ENCODE results near the gene FCER1G. TPM values are rescaled to one million over a fixed set of nuclear protein-coding genes. Genes with fewer than 3 reads are reported as not detected.

FCER1G gene
- total and polyA plus RNA-seq, 9 of the 15 experiments (the other 6 are each of a cell fraction or from before 2014, with no cell fraction given), result 0.15 to 0.69 (median 0.31) TPM; not detected in 2

GRCh38 chr1:161217831-161218230 is 2.7 kb downstream of the FCER1G start (continued):
- TF ChIP-seq, protein P1, sequence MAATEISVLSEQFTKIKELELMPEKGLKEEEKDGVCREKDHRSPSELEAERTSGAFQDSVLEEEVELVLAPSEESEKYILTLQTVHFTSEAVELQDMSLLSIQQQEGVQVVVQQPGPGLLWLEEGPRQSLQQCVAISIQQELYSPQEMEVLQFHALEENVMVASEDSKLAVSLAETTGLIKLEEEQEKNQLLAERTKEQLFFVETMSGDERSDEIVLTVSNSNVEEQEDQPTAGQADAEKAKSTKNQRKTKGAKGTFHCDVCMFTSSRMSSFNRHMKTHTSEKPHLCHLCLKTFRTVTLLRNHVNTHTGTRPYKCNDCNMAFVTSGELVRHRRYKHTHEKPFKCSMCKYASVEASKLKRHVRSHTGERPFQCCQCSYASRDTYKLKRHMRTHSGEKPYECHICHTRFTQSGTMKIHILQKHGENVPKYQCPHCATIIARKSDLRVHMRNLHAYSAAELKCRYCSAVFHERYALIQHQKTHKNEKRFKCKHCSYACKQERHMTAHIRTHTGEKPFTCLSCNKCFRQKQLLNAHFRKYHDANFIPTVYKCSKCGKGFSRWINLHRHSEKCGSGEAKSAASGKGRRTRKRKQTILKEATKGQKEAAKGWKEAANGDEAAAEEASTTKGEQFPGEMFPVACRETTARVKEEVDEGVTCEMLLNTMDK (IDR thresholded peaks at IDR 0.05; ENCODE audit: borderline replicate concordance, insufficient read depth, low read depth, low read length, poor library complexity, severe bottlenecking), result no peak
- TF ChIP-seq ZBTB7A (IDR thresholded peaks at IDR 0.05; ENCODE audit: borderline replicate concordance, control insufficient read depth, low read depth, low read length), result no peak
- no peak for TF ChIP-seq ELF4 (CRISPR knock-in tag; IDR thresholded peaks at IDR 0.05)
- TF ChIP-seq ARID4B (CRISPR knock-in tag; IDR thresholded peaks at IDR 0.05), result no peak
- TF ChIP-seq ZC3H4 (CRISPR knock-in tag; IDR thresholded peaks at IDR 0.05; ENCODE audit: borderline replicate concordance), result no peak
- no peak for TF ChIP-seq HDAC6 (IDR thresholded peaks at IDR 0.05; ENCODE audit: low read depth, low read length)
- no peak for TF ChIP-seq KLF6 (CRISPR knock-in tag; IDR thresholded peaks at IDR 0.05; ENCODE audit: borderline replicate concordance)
- TF ChIP-seq, protein P2, sequence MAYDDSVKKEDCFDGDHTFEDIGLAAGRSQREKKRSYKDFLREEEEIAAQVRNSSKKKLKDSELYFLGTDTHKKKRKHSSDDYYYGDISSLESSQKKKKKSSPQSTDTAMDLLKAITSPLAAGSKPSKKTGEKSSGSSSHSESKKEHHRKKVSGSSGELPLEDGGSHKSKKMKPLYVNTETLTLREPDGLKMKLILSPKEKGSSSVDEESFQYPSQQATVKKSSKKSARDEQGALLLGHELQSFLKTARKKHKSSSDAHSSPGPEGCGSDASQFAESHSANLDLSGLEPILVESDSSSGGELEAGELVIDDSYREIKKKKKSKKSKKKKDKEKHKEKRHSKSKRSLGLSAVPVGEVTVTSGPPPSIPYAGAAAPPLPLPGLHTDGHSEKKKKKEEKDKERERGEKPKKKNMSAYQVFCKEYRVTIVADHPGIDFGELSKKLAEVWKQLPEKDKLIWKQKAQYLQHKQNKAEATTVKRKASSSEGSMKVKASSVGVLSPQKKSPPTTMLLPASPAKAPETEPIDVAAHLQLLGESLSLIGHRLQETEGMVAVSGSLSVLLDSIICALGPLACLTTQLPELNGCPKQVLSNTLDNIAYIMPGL (CRISPR knock-in tag; IDR thresholded peaks at IDR 0.05), result no peak
- TF ChIP-seq, protein P3, sequence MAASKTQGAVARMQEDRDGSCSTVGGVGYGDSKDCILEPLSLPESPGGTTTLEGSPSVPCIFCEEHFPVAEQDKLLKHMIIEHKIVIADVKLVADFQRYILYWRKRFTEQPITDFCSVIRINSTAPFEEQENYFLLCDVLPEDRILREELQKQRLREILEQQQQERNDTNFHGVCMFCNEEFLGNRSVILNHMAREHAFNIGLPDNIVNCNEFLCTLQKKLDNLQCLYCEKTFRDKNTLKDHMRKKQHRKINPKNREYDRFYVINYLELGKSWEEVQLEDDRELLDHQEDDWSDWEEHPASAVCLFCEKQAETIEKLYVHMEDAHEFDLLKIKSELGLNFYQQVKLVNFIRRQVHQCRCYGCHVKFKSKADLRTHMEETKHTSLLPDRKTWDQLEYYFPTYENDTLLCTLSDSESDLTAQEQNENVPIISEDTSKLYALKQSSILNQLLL (CRISPR knock-in tag; IDR thresholded peaks at IDR 0.05; ENCODE audit: borderline replicate concordance), result no peak
- no peak for TF ChIP-seq RAD51 (IDR thresholded peaks at IDR 0.05; ENCODE audit: borderline replicate concordance, low read depth)
